A549 (cell line): ENCODE data around the gene GPRC5D.

Experiments used
- CHD2 ChIP-seq: fragments of 150-350 bp; IDR thresholded peaks from 2 replicates; pipeline ENCODE4 v1.6.1; 2014; ENCODE audit warnings: low read length; ENCODE audit not compliant: partially characterized antibody
- CTCF ChIP-seq: fragments of >200 bp; sonication (Bioruptor Twin); formaldehyde crosslinking; IDR thresholded peaks from 3 replicates; pipeline ENCODE4 v1.5.1; 2016
- POLR2A ChIP-seq: IDR thresholded peaks from 2 replicates; pipeline ENCODE4 v1.6.1; 2012; ENCODE audit warnings: mild to moderate bottlenecking, low read length
- RAD21 ChIP-seq, 2 experiments: fragments of >200 bp in 1 of 2; sonication (Bioruptor Twin) in 1 of 2; formaldehyde crosslinking in 1 of 2; IDR thresholded peaks in 1 of 2; conservative IDR thresholded peaks in 1 of 2; 2 replicates in 1 of 2; 3 replicates in 1 of 2; pipeline ENCODE4 v1.6.1; 2012 to 2018; ENCODE audit warnings: inconsistent platforms in 1 of 2

- no peak for TF ChIP-seq RAD21 (conservative IDR thresholded peaks at IDR 0.05 in 1 of 2, IDR thresholded peaks at IDR 0.05 in 1 of 2)
- TF ChIP-seq POLR2A = no peak
- TF ChIP-seq CTCF = no peak
- TF ChIP-seq CHD2 = no peak
Observed at GRCh38 chr12:12936983-12937491, 14.9 kb downstream of the GPRC5D start.
